B cell (primary cell): ENCODE measurements around the gene C14orf119. TPM values are rescaled to one million over a fixed set of nuclear protein-coding genes. Genes with fewer than 3 reads are reported as not detected.
A peak's percentile ranks its signal among the peaks of the same experiment; 100 is the strongest.

Experiments
- ATAC-seq: fragments of 200-7000 bp; cut with Tn5 transposase; one replicate; pipeline ENCODE4 v1.10.0; 2021; ENCODE audit warnings: low read depth, mild to moderate bottlenecking, moderate number of reproducible peaks, moderate library complexity
- CTCF ChIA-PET: fragments of 350-600 bp; sonication (Branson Sonifier 250); formaldehyde crosslinking; loops from one replicate; lab custom pipeline; 2021; ENCODE audit warnings: antibody characterized with exemption, inconsistent platforms; lab: Charles Lee
- POLR2A ChIA-PET: fragments of 350-600 bp; sonication (Branson Sonifier 250); formaldehyde crosslinking; loops from one replicate; lab custom pipeline; 2021; ENCODE audit warnings: antibody characterized with exemption; lab: Charles Lee
- DNase-seq: peaks from one replicate; pipeline ENCODE4 v3.0.0; 2013
- H2AFZ ChIP-seq: 2 replicates; pipeline ENCODE4 v1.6.1; 2012; ENCODE audit warnings: mild to moderate bottlenecking, low read depth, low read length; ENCODE audit not compliant: insufficient read depth, poor library complexity, severe bottlenecking
- H3K27ac ChIP-seq, 2 donors: 1 replicate in 1 of 2; 2 replicates in 1 of 2; pipeline ENCODE4 v1.5.1; 2012 to 2013; ENCODE audit warnings: low read length in 2 of 2, mild to moderate bottlenecking in 2 of 2, moderate library complexity in 1 of 2
- H3K27me3 ChIP-seq, 4 experiments: fragments of 200-600 bp in 1 of 4; sonication (generic) in 1 of 4; replicated peaks in 1 of 4; 1 replicate in 2 of 4; 2 replicates in 2 of 4; pipeline versions ENCODE4 v1.6.1 to v1.7.0; 2013 to 2016; ENCODE audit warnings: low read length in 3 of 4, mild to moderate bottlenecking in 2 of 4, mixed read lengths in 1 of 4, moderate library complexity in 1 of 4; ENCODE audit not compliant: insufficient read depth in 4 of 4, control insufficient read depth in 3 of 4; ENCODE audit errors: control extremely low read depth in 1 of 4
- H3K36me3 ChIP-seq, 2 experiments: replicated peaks in 1 of 2; 1 replicate in 1 of 2; 2 replicates in 1 of 2; pipeline versions ENCODE4 v1.6.1 to v1.7.1; 2013; ENCODE audit warnings: low read length in 1 of 2; ENCODE audit not compliant: insufficient read depth in 2 of 2, control insufficient read depth in 1 of 2; ENCODE audit errors: control extremely low read depth in 1 of 2, extremely low read depth in 1 of 2
- H3K4me1 ChIP-seq, 2 donors: fragments of 200-600 bp in 1 of 2; sonication (generic) in 1 of 2; 1 replicate in 1 of 2; 2 replicates in 1 of 2; pipeline versions ENCODE4 v1.5.1 to v1.6.1; 2013 to 2017; ENCODE audit warnings: low read length in 2 of 2; ENCODE audit not compliant: control insufficient read depth in 2 of 2, insufficient read depth in 2 of 2
- H3K4me2 ChIP-seq: replicated peaks from 2 replicates; pipeline ENCODE3; 2012; ENCODE audit warnings: mild to moderate bottlenecking, low read depth, low read length; ENCODE audit not compliant: poor library complexity, severe bottlenecking
- H3K4me3 ChIP-seq, 5 experiments: fragments of 200-600 bp in 1 of 5; sonication (generic) in 1 of 5; 1 replicate in 3 of 5; 2 replicates in 2 of 5; pipeline versions ENCODE4 v1.5.1 to v1.7.0; 2011 to 2016; ENCODE audit warnings: low read length in 4 of 5, mild to moderate bottlenecking in 4 of 5, low read depth in 2 of 5, control low read depth in 1 of 5, moderate library complexity in 1 of 5; ENCODE audit not compliant: insufficient read depth in 1 of 5; ENCODE audit errors: control extremely low read depth in 1 of 5, extremely low read depth in 1 of 5
- H3K79me2 ChIP-seq: fragments of 200-600 bp; sonication (generic); one replicate; pipeline ENCODE4 v1.6.0; 2016; ENCODE audit warnings: low read length; ENCODE audit not compliant: control insufficient read depth, insufficient read depth
- H3K9ac ChIP-seq: fragments of 200-600 bp; sonication (generic); 2 replicates; pipeline ENCODE4 v1.6.1; 2017; ENCODE audit warnings: mild to moderate bottlenecking, low read length, moderate library complexity
- H3K9me3 ChIP-seq, 3 donors: one replicate each; pipeline versions ENCODE4 v1.6.1 to v1.7.1; 2013; ENCODE audit warnings: low read length in 2 of 3; ENCODE audit not compliant: control insufficient read depth in 2 of 3, insufficient read depth in 1 of 3; ENCODE audit errors: control extremely low read depth in 1 of 3
- H4K20me1 ChIP-seq: 2 replicates; pipeline ENCODE4 v1.6.0; 2012; ENCODE audit warnings: mild to moderate bottlenecking, low read length; ENCODE audit not compliant: insufficient read depth, control insufficient read depth, poor library complexity, severe bottlenecking
- H3K27ac Mint-ChIP-seq: one replicate; pipeline ENCODE4 v1.8.0; 2021; ENCODE audit warnings: mixed read lengths
- H3K27me3 Mint-ChIP-seq: one replicate; pipeline ENCODE4 v1.8.0; 2021; ENCODE audit warnings: mixed read lengths
- H3K4me1 Mint-ChIP-seq: one replicate; pipeline ENCODE4 v1.8.0; 2021; ENCODE audit warnings: mixed read lengths
- H3K4me3 Mint-ChIP-seq: one replicate; pipeline ENCODE4 v1.8.0; 2021; ENCODE audit warnings: mixed read lengths
- H3K9me3 Mint-ChIP-seq: one replicate; pipeline ENCODE4 v1.8.0; 2022; ENCODE audit warnings: mixed read lengths; ENCODE audit not compliant: insufficient read depth
- CTCF ChIP-seq: fragments of 200-600 bp; IDR thresholded peaks from one replicate; pipeline ENCODE4 v1.8.0; 2022; ENCODE audit warnings: antibody characterized with exemption, mild to moderate bottlenecking
- EZH2 ChIP-seq: IDR thresholded peaks from 2 replicates; pipeline ENCODE4 v1.6.1; 2012; ENCODE audit warnings: borderline replicate concordance, low read depth, mild to moderate bottlenecking, moderate library complexity, low read length; ENCODE audit not compliant: insufficient read depth, poor library complexity, severe bottlenecking
- WGBS: methylation state at CpG from one replicate; pipeline ENCODE4 v1.1.5; 2013; ENCODE audit warnings: missing lambda C conversion rate; ENCODE audit not compliant: insufficient coverage; 5-methylcytosine and 5-hydroxymethylcytosine counted together
- intact Hi-C: fragments of 100-400 bp; cut with micrococcal nuclease; formaldehyde crosslinking; loops from one replicate; pipeline ENCODE4 v1.10.0; 2022
- polyA plus RNA-seq: library from polyadenylated mRNA; depleted of rRNA; stranded (reverse); fragments of >200 nt; gene quantifications from 2 replicates; pipeline ENCODE4 v1.2.3, GENCODE V29; 2012
- total RNA-seq, 2 donors: library from RNA; stranded (reverse); fragments of 120-200 nt in 1 of 2; gene quantifications; 1 replicate in 1 of 2; 2 replicates in 1 of 2; pipeline versions ENCODE4 v1.2.3 to v1.2.4, GENCODE V29; 2013 to 2022

Gene C14orf119
- total and polyA plus RNA-seq, 2 donors (not counting 1 experiment from before 2014, with no cell fraction given): 12.2 to 30.6 TPM

- WGBS: 3% methylated on average over 50 of the region's 51 CpGs
- ATAC-seq: peak; percentile 64
- H3K79me2 ChIP-seq: no peaks in the 10 kb centered on the region
- no peak overlapping the region for H3K27ac ChIP-seq
- H3K9ac ChIP-seq: peak overlapping the region; percentile 82
- ChIA-PET CTCF (interaction anchor here (0.6 to 19.1 kb wide), 46 partner anchors 8 to 802 kb away, joined by 3 to 1134 read pairs (median 4); partner anchors contain the start of genes ACIN1, AJUBA, C14orf119 and HAUS4), POLR2A (interaction anchor here (0.9 to 1.5 kb wide), 8 partner anchors 14 to 488 kb away, joined by 3 to 13 read pairs (median 4); partner anchors contain the start of genes ACIN1, AJUBA, C14orf119 and RBM23)
- peak overlapping the region; percentile 100 for H3K4me2 ChIP-seq
- no peaks in the 10 kb centered on the region for H3K9me3 ChIP-seq
- Mint-ChIP-seq H3K4me3 (peak overlapping the region; percentile 95), H3K27ac (peak overlapping the region; percentile 76), H3K27me3 (no peaks in the 10 kb centered on the region), H3K4me1 (peaks cover 18% of the 10 kb centered on the region), H3K9me3 (no peaks in the 10 kb centered on the region)
- peak; percentile 95 for TF ChIP-seq CTCF
- TF ChIP-seq EZH2: no peak
- peak overlapping the region; percentile 63 for H2AFZ ChIP-seq
- peaks cover 4 to 42% of the 10 kb centered on the region in 2 experiments for H3K36me3 ChIP-seq
- peaks cover 10 to 21% of the 10 kb centered on the region in 2 donors for H3K4me1 ChIP-seq
- peak; percentile 89 for DNase-seq
- H3K27me3 ChIP-seq: peaks cover 0 to 6% (median 0%) of the 10 kb centered on the region in 4 experiments
- H3K4me3 ChIP-seq: peak overlapping the region; percentile 11 to 91 (median 68)
- H4K20me1 ChIP-seq: peaks cover 15% of the 10 kb centered on the region
- intact Hi-C loops: loop anchor here (1.0 to 10.0 kb wide), 10 partner anchors 24 to 753 kb away; partner anchors contain the start of gene PSMB5
These were observed 37.3 kb upstream of the C14orf119 start for GRCh38 chr14:23057757-23058653.
